Activated CD4-positive, alpha-beta T cell treated with anti-CD3 and anti-CD28 coated beads for 36 hours (primary cell): ENCODE results near the gene SNCAIP. TPM values are rescaled to one million over a fixed set of nuclear protein-coding genes. Genes with fewer than 3 reads are reported as not detected.

Experiments
- ATAC-seq: fragments of 200-7000 bp; cut with Tn5 transposase; one replicate; pipeline ENCODE4 v1.10.0; 2021; ENCODE audit warnings: mild to moderate bottlenecking, moderate library complexity
- CTCF ChIA-PET: fragments of 350-600 bp; sonication (Branson Sonifier 250); formaldehyde crosslinking; loops from one replicate; lab custom pipeline; 2021; ENCODE audit warnings: antibody characterized with exemption; lab: Charles Lee
- POLR2A ChIA-PET: fragments of 350-600 bp; sonication (Branson Sonifier 250); formaldehyde crosslinking; loops from one replicate; lab custom pipeline; 2021; ENCODE audit warnings: antibody characterized with exemption, inconsistent platforms; lab: Charles Lee
- DNase-seq: peaks from one replicate; pipeline ENCODE4 v3.0.0-alpha.2; 2020
- H3K27ac Mint-ChIP-seq: one replicate; pipeline ENCODE4 v1.8.0; 2021; ENCODE audit warnings: mixed read lengths
- H3K27me3 Mint-ChIP-seq: one replicate; pipeline ENCODE4 v1.8.0; 2021; ENCODE audit warnings: mixed read lengths
- H3K36me3 Mint-ChIP-seq: one replicate; pipeline ENCODE4 v1.8.0; 2021; ENCODE audit warnings: low read depth, mixed read lengths
- H3K4me1 Mint-ChIP-seq: one replicate; pipeline ENCODE4 v1.8.0; 2021; ENCODE audit warnings: mixed read lengths
- H3K4me3 Mint-ChIP-seq: one replicate; pipeline ENCODE4 v1.8.0; 2021; ENCODE audit warnings: mild to moderate bottlenecking, moderate library complexity, mixed read lengths
- H3K9me3 Mint-ChIP-seq: one replicate; pipeline ENCODE4 v1.8.0; 2021; ENCODE audit warnings: low read depth, mixed read lengths
- intact Hi-C, 2 experiments: fragments of 100-400 bp; cut with DNase I in 1 of 2; cut with micrococcal nuclease in 1 of 2; formaldehyde crosslinking; loops; one replicate each; pipeline versions ENCODE4 v1.14.2 to v1.15.1; 2022 to 2024; cut with DNase I, micrococcal nuclease
- total RNA-seq, 2 experiments: library from RNA; stranded (reverse); gene quantifications; one replicate each; pipeline ENCODE4 v1.2.3, GENCODE V29; 2021

Gene SNCAIP
- total RNA-seq, 2 experiments from 2014 or later, result not detected

GRCh38 chr5:122420537-122421236 is 108.7 kb downstream of the SNCAIP start:
- no peaks in the 10 kb centered on the region for H3K4me1 Mint-ChIP-seq
- POLR2A ChIA-PET, result no interaction called here
- CTCF ChIA-PET, result no interaction called here
- H3K36me3 Mint-ChIP-seq, result no peaks in the 10 kb centered on the region
- ATAC-seq (no peak), DNase-seq (no peak)
- H3K4me3 Mint-ChIP-seq, result no peak overlapping the region
- no peaks in the 10 kb centered on the region for H3K9me3 Mint-ChIP-seq
- intact Hi-C loops, result no loop called here
- peaks cover 12% of the 10 kb centered on the region for H3K27me3 Mint-ChIP-seq
- no peak overlapping the region for H3K27ac Mint-ChIP-seq

GRCh38 chr5:122421374-122422079 is 109.5 kb downstream of the SNCAIP start:
- Mint-ChIP-seq H3K4me3 (no peak overlapping the region), H3K36me3 (no peaks in the 10 kb centered on the region), H3K9me3 (no peaks in the 10 kb centered on the region), H3K4me1 (no peaks in the 10 kb centered on the region), H3K27me3 (peaks cover 9% of the 10 kb centered on the region), H3K27ac (no peak overlapping the region)
- POLR2A ChIA-PET, result no interaction called here
- ATAC-seq (no peak), DNase-seq (no peak)
- intact Hi-C loops, result no loop called here
- CTCF ChIA-PET, result no interaction called here

- H3K4me3 Mint-ChIP-seq, result no peak overlapping the region
- ChIA-PET POLR2A (no interaction called here), CTCF (no interaction called here)
- intact Hi-C loops, result no loop called here
- H3K4me1 Mint-ChIP-seq, result no peaks in the 10 kb centered on the region
- H3K36me3 Mint-ChIP-seq, result no peaks in the 10 kb centered on the region
- peaks cover 5% of the 10 kb centered on the region for H3K27me3 Mint-ChIP-seq
- no peak overlapping the region for H3K27ac Mint-ChIP-seq
- ATAC-seq (no peak), DNase-seq (no peak)
- H3K9me3 Mint-ChIP-seq, result no peaks in the 10 kb centered on the region
Observed at GRCh38 chr5:122423221-122423620, 111.2 kb downstream of the SNCAIP start.

- intact Hi-C loops, result no loop called here
- peaks cover 2% of the 10 kb centered on the region for H3K9me3 Mint-ChIP-seq
- no peaks in the 10 kb centered on the region for H3K4me1 Mint-ChIP-seq
- no peaks in the 10 kb centered on the region for H3K36me3 Mint-ChIP-seq
- POLR2A ChIA-PET, result no interaction called here
- no peak for ATAC-seq
- H3K27ac Mint-ChIP-seq, result no peak overlapping the region
- no peaks in the 10 kb centered on the region for H3K27me3 Mint-ChIP-seq
- H3K4me3 Mint-ChIP-seq, result no peak overlapping the region
- DNase-seq, result no peak
- CTCF ChIA-PET, result no interaction called here
Observed at GRCh38 chr5:122424132-122424531, 112.1 kb downstream of the SNCAIP start.

- no peak overlapping the region for H3K27ac Mint-ChIP-seq
- no peaks in the 10 kb centered on the region for H3K36me3 Mint-ChIP-seq
- CTCF ChIA-PET, result no interaction called here
- DNase-seq (no peak), ATAC-seq (no peak)
- H3K9me3 Mint-ChIP-seq, result peaks cover 2% of the 10 kb centered on the region
- H3K4me1 Mint-ChIP-seq, result no peaks in the 10 kb centered on the region
- intact Hi-C loops, result no loop called here
- H3K27me3 Mint-ChIP-seq, result no peaks in the 10 kb centered on the region
- H3K4me3 Mint-ChIP-seq, result no peak overlapping the region
- POLR2A ChIA-PET, result no interaction called here
Observed at GRCh38 chr5:122426301-122426700, 114.3 kb downstream of the SNCAIP start.

GRCh38 chr5:122427621-122428020 is 115.6 kb downstream of the SNCAIP start:
- Mint-ChIP-seq H3K9me3 (peaks cover 2% of the 10 kb centered on the region), H3K27ac (no peak overlapping the region), H3K27me3 (no peaks in the 10 kb centered on the region), H3K4me1 (no peaks in the 10 kb centered on the region), H3K4me3 (no peak overlapping the region), H3K36me3 (no peaks in the 10 kb centered on the region)
- POLR2A ChIA-PET, result no interaction called here
- ATAC-seq (no peak), DNase-seq (no peak)
- intact Hi-C loops, result no loop called here
- CTCF ChIA-PET, result no interaction called here

- Mint-ChIP-seq H3K27me3 (peaks cover 3% of the 10 kb centered on the region), H3K36me3 (no peaks in the 10 kb centered on the region), H3K27ac (no peak overlapping the region), H3K4me1 (no peaks in the 10 kb centered on the region), H3K4me3 (no peak overlapping the region), H3K9me3 (peaks cover 2% of the 10 kb centered on the region)
- POLR2A ChIA-PET, result no interaction called here
- ATAC-seq (no peak), DNase-seq (no peak)
- CTCF ChIA-PET, result no interaction called here
- intact Hi-C loops, result no loop called here
Observed at GRCh38 chr5:122429545-122430318, 117.7 kb downstream of the SNCAIP start.

- POLR2A ChIA-PET, result no interaction called here
- CTCF ChIA-PET, result no interaction called here
- Mint-ChIP-seq H3K27ac (no peak overlapping the region), H3K4me3 (no peak overlapping the region), H3K36me3 (no peaks in the 10 kb centered on the region), H3K27me3 (peaks cover 3% of the 10 kb centered on the region), H3K4me1 (no peaks in the 10 kb centered on the region), H3K9me3 (peaks cover 2% of the 10 kb centered on the region)
- intact Hi-C loops, result no loop called here
- DNase-seq (no peak), ATAC-seq (no peak)
Observed at GRCh38 chr5:122430319-122430586, 118.2 kb downstream of the SNCAIP start.

- intact Hi-C loops, result no loop called here
- no peak overlapping the region for H3K27ac Mint-ChIP-seq
- H3K4me1 Mint-ChIP-seq, result no peaks in the 10 kb centered on the region
- H3K9me3 Mint-ChIP-seq, result peaks cover 2% of the 10 kb centered on the region
- ATAC-seq (no peak), DNase-seq (no peak)
- H3K36me3 Mint-ChIP-seq, result no peaks in the 10 kb centered on the region
- CTCF ChIA-PET, result no interaction called here
- H3K4me3 Mint-ChIP-seq, result no peak overlapping the region
- H3K27me3 Mint-ChIP-seq, result peaks cover 3% of the 10 kb centered on the region
- POLR2A ChIA-PET, result no interaction called here
Observed at GRCh38 chr5:122431298-122431697, 119.3 kb downstream of the SNCAIP start.

GRCh38 chr5:122434205-122434970 is 122.4 kb downstream of the SNCAIP start:
- H3K9me3 Mint-ChIP-seq, result no peaks in the 10 kb centered on the region
- CTCF ChIA-PET, result no interaction called here
- no peak for ATAC-seq

GRCh38 chr5:122435234-122435633 is 123.2 kb downstream of the SNCAIP start:
- H3K27me3 Mint-ChIP-seq, result peaks cover 10% of the 10 kb centered on the region
- intact Hi-C loops, result no loop called here
- DNase-seq, result no peak
- H3K27ac Mint-ChIP-seq, result no peak overlapping the region
- no peaks in the 10 kb centered on the region for H3K9me3 Mint-ChIP-seq
- no peaks in the 10 kb centered on the region for H3K4me1 Mint-ChIP-seq
- H3K36me3 Mint-ChIP-seq, result no peaks in the 10 kb centered on the region
- no peak overlapping the region for H3K4me3 Mint-ChIP-seq
- CTCF ChIA-PET, result no interaction called here
- POLR2A ChIA-PET, result no interaction called here
- no peak for ATAC-seq

More at GRCh38 chr5:122434205-122434970, 122.4 kb downstream of the SNCAIP start:
- no peak overlapping the region for H3K27ac Mint-ChIP-seq
- POLR2A ChIA-PET, result interaction anchor here (0.6 kb wide), 1 partner anchor 434 kb away, joined by 6 read pairs; no protein-coding TSS in a partner anchor
- no peak overlapping the region for H3K4me3 Mint-ChIP-seq
- H3K36me3 Mint-ChIP-seq, result no peaks in the 10 kb centered on the region
- intact Hi-C loops, result no loop called here
- DNase-seq, result no peak
- H3K27me3 Mint-ChIP-seq, result peaks cover 10% of the 10 kb centered on the region
- no peaks in the 10 kb centered on the region for H3K4me1 Mint-ChIP-seq
